ENCODE results near the gene RHOC. TPM values are rescaled to one million over a fixed set of nuclear protein-coding genes. Genes with fewer than 3 reads are reported as not detected.

The RHOC gene
- total and polyA plus RNA-seq, 2 experiments from 2014 or later = 257 to 358 TPM

GRCh38 chr1:112711670-112712069, 4.7 kb upstream of the RHOC start:
- Histone ChIP-seq H3K36me3 (no peaks in the 10 kb centered on the region), H3K27me3 (no peaks in the 10 kb centered on the region), H3K4me1 (ENCODE audit: low read depth) (no peaks in the 10 kb centered on the region), H3K27ac (no peak overlapping the region), H3K9me3 (ENCODE audit: low read depth) (no peaks in the 10 kb centered on the region), H3K4me3 (no peak overlapping the region)
- DNase-seq (ENCODE audit: low read depth in 1 of 2, low spot score in 1 of 2) = no peak
- TF ChIP-seq CTCF (IDR thresholded peaks at IDR 0.05; ENCODE audit: low read depth, low read length) = no peak

- H3K4me3 ChIP-seq = no peak overlapping the region
These were observed 4.1 kb upstream of the RHOC start for GRCh38 chr1:112711041-112711440.

GRCh38 chr1:112710586-112710985, 3.7 kb upstream of the RHOC start:
- TF ChIP-seq CTCF (IDR thresholded peaks at IDR 0.05; ENCODE audit: low read depth, low read length) = no peak
- Histone ChIP-seq H3K9me3 (ENCODE audit: low read depth) (no peaks in the 10 kb centered on the region), H3K36me3 (no peaks in the 10 kb centered on the region), H3K27me3 (no peaks in the 10 kb centered on the region), H3K4me1 (ENCODE audit: low read depth) (peaks cover 5% of the 10 kb centered on the region), H3K4me3 (no peak overlapping the region), H3K27ac (no peak overlapping the region)
- no peak for DNase-seq (ENCODE audit: low read depth in 1 of 2, low spot score in 1 of 2)

More at GRCh38 chr1:112711041-112711440, 4.1 kb upstream of the RHOC start:
- DNase-seq (ENCODE audit: low read depth in 1 of 2, low spot score in 1 of 2) = no peak
- Histone ChIP-seq H3K4me1 (ENCODE audit: low read depth) (peaks cover under 1% of the 10 kb centered on the region), H3K27me3 (no peaks in the 10 kb centered on the region), H3K27ac (no peak overlapping the region), H3K36me3 (no peaks in the 10 kb centered on the region), H3K9me3 (ENCODE audit: low read depth) (no peaks in the 10 kb centered on the region)
- TF ChIP-seq CTCF (IDR thresholded peaks at IDR 0.05; ENCODE audit: low read depth, low read length) = no peak

GRCh38 chr1:112710159-112710558, 3.2 kb upstream of the RHOC start:
- H3K4me1 ChIP-seq (ENCODE audit: low read depth) = peaks cover 9% of the 10 kb centered on the region

GRCh38 chr1:112708489-112708888, 1.6 kb upstream of the RHOC start:
- Histone ChIP-seq H3K27me3 (no peaks in the 10 kb centered on the region), H3K4me3 (no peak overlapping the region), H3K9me3 (ENCODE audit: low read depth) (no peaks in the 10 kb centered on the region), H3K27ac (no peak overlapping the region), H3K4me1 (ENCODE audit: low read depth) (peaks cover 15% of the 10 kb centered on the region), H3K36me3 (no peaks in the 10 kb centered on the region)
- DNase-seq (ENCODE audit: low read depth in 1 of 2, low spot score in 1 of 2) = no peak
- TF ChIP-seq CTCF (IDR thresholded peaks at IDR 0.05; ENCODE audit: low read depth, low read length) = no peak

More at GRCh38 chr1:112710159-112710558, 3.2 kb upstream of the RHOC start:
- H3K36me3 ChIP-seq = no peaks in the 10 kb centered on the region
- no peak for DNase-seq (ENCODE audit: low read depth in 1 of 2, low spot score in 1 of 2)
- no peak for TF ChIP-seq CTCF (IDR thresholded peaks at IDR 0.05; ENCODE audit: low read depth, low read length)
- H3K9me3 ChIP-seq (ENCODE audit: low read depth) = no peaks in the 10 kb centered on the region
- H3K4me3 ChIP-seq = no peak overlapping the region
- H3K27ac ChIP-seq = no peak overlapping the region
- no peaks in the 10 kb centered on the region for H3K27me3 ChIP-seq

GRCh38 chr1:112708002-112708448, 1.1 kb upstream of the RHOC start:
- Histone ChIP-seq H3K4me1 (ENCODE audit: low read depth) (peaks cover 15% of the 10 kb centered on the region), H3K36me3 (no peaks in the 10 kb centered on the region)
- no peak for TF ChIP-seq CTCF (IDR thresholded peaks at IDR 0.05; ENCODE audit: low read depth, low read length)

More at GRCh38 chr1:112708002-112708448, 1.1 kb upstream of the RHOC start:
- Histone ChIP-seq H3K27me3 (no peaks in the 10 kb centered on the region), H3K9me3 (ENCODE audit: low read depth) (no peaks in the 10 kb centered on the region), H3K27ac (no peak overlapping the region), H3K4me3 (no peak overlapping the region)
- no peak for DNase-seq (ENCODE audit: low read depth in 1 of 2, low spot score in 1 of 2)

All from cardiac muscle cell (in vitro differentiated cells and primary cell).